ENCODE measurements around the gene OPRL1.

- TF ChIP-seq SRF (IDR thresholded peaks at IDR 0.05; ENCODE audit: low read depth, low read length): no peak
- TF ChIP-seq EP300 (IDR thresholded peaks at IDR 0.05; ENCODE audit: borderline replicate concordance in 1 of 2, low read depth in 2 of 2, low read length in 2 of 2): no peak
- TF ChIP-seq EZH2 (IDR thresholded peaks at IDR 0.05; ENCODE audit: low read depth, low read length, severe bottlenecking): no peak
- no peak for TF ChIP-seq POLR2AphosphoS5 (IDR thresholded peaks at IDR 0.05; ENCODE audit: low read depth, low read length)
- no peak for TF ChIP-seq POLR2A (IDR thresholded peaks at IDR 0.05; ENCODE audit: control extremely low read depth in 1 of 2, low read depth in 2 of 2, low read length in 2 of 2)
- no peak for TF ChIP-seq RAD21 (IDR thresholded peaks at IDR 0.05 in 1 of 2, conservative IDR thresholded peaks at IDR 0.05 in 1 of 2; ENCODE audit: low read depth in 2 of 2, low read length in 2 of 2)
- no peak for TF ChIP-seq CHD1 (IDR thresholded peaks at IDR 0.05; ENCODE audit: low read depth, low read length)
- no peak for TF ChIP-seq ATF2 (IDR thresholded peaks at IDR 0.05; ENCODE audit: low read length)
- no peak for TF ChIP-seq KDM5A (IDR thresholded peaks at IDR 0.05; ENCODE audit: low read length)
These were observed 4.8 kb downstream of the OPRL1 start for GRCh38 chr20:64084685-64085152.
